Activated CD4-positive, alpha-beta memory T cell treated with anti-CD3 and anti-CD28 coated beads, Interleukin-2, amount 10 ng/mL, durations not matched to agents 7 days and 5 days (primary cell): ENCODE results near the gene GUCY1B1. TPM values are rescaled to one million over a fixed set of nuclear protein-coding genes. Genes with fewer than 3 reads are reported as not detected.

Experiments
- CTCF ChIA-PET: fragments of 350-600 bp; sonication (Branson Sonifier 250); formaldehyde crosslinking; loops from one replicate; lab custom pipeline; 2021; ENCODE audit warnings: antibody characterized with exemption, inconsistent platforms; lab: Charles Lee
- POLR2A ChIA-PET: fragments of 350-600 bp; sonication (Branson Sonifier 250); formaldehyde crosslinking; loops from one replicate; lab custom pipeline; 2021; ENCODE audit warnings: antibody characterized with exemption; lab: Charles Lee
- DNase-seq: peaks from one replicate; pipeline ENCODE4 v3.0.0-alpha.2; 2020
- H3K27ac Mint-ChIP-seq: one replicate; pipeline ENCODE4 v1.8.0; 2021; ENCODE audit warnings: mild to moderate bottlenecking, mixed read lengths
- H3K27me3 Mint-ChIP-seq: one replicate; pipeline ENCODE4 v1.8.0; 2021; ENCODE audit warnings: mixed read lengths
- H3K36me3 Mint-ChIP-seq: one replicate; pipeline ENCODE4 v1.8.0; 2021; ENCODE audit warnings: low read depth, mixed read lengths
- H3K4me1 Mint-ChIP-seq: one replicate; pipeline ENCODE4 v1.8.0; 2021; ENCODE audit warnings: mixed read lengths
- H3K4me3 Mint-ChIP-seq: one replicate; pipeline ENCODE4 v1.8.0; 2021; ENCODE audit warnings: mild to moderate bottlenecking, mixed read lengths
- H3K9me3 Mint-ChIP-seq: one replicate; pipeline ENCODE4 v1.8.0; 2021; ENCODE audit warnings: mixed read lengths
- total RNA-seq, 2 experiments: library from RNA; stranded (reverse); gene quantifications; one replicate each; pipeline ENCODE4 v1.2.3, GENCODE V29; 2021

The GUCY1B1 gene
- total RNA-seq, 2 experiments from 2014 or later = 0.10 TPM; not detected in 1

GRCh38 chr4:155742310-155743015 is 16.4 kb upstream of the GUCY1B1 start:
- POLR2A ChIA-PET = no interaction called here
- Mint-ChIP-seq H3K4me1 (no peaks in the 10 kb centered on the region), H3K27me3 (no peaks in the 10 kb centered on the region)

GRCh38 chr4:155745984-155746383 is 12.8 kb upstream of the GUCY1B1 start:
- no peaks in the 10 kb centered on the region for H3K36me3 Mint-ChIP-seq
- no peak overlapping the region for H3K27ac Mint-ChIP-seq
- CTCF ChIA-PET = interaction anchor here (0.5 kb wide), 1 partner anchor 391 kb away, joined by 3 read pairs; no protein-coding TSS in a partner anchor
- no peak for DNase-seq
- H3K4me1 Mint-ChIP-seq = no peaks in the 10 kb centered on the region
- POLR2A ChIA-PET = no interaction called here
- H3K27me3 Mint-ChIP-seq = no peaks in the 10 kb centered on the region
- H3K4me3 Mint-ChIP-seq = no peak overlapping the region
- H3K9me3 Mint-ChIP-seq = no peaks in the 10 kb centered on the region

More at GRCh38 chr4:155742310-155743015, 16.4 kb upstream of the GUCY1B1 start:
- Mint-ChIP-seq H3K4me3 (no peak overlapping the region), H3K9me3 (no peaks in the 10 kb centered on the region), H3K27ac (no peak overlapping the region), H3K36me3 (no peaks in the 10 kb centered on the region)
- DNase-seq = no peak
- CTCF ChIA-PET = no interaction called here

GRCh38 chr4:155748039-155748438 is 10.8 kb upstream of the GUCY1B1 start:
- ChIA-PET POLR2A (no interaction called here), CTCF (no interaction called here)
- DNase-seq = no peak
- Mint-ChIP-seq H3K27me3 (no peaks in the 10 kb centered on the region), H3K4me3 (no peak overlapping the region), H3K36me3 (no peaks in the 10 kb centered on the region), H3K9me3 (no peaks in the 10 kb centered on the region), H3K4me1 (no peaks in the 10 kb centered on the region), H3K27ac (no peak overlapping the region)

- CTCF ChIA-PET = no interaction called here
- no peak overlapping the region for H3K27ac Mint-ChIP-seq
- H3K4me3 Mint-ChIP-seq = no peak overlapping the region
- H3K27me3 Mint-ChIP-seq = no peaks in the 10 kb centered on the region
- POLR2A ChIA-PET = no interaction called here
- no peak for DNase-seq
- H3K36me3 Mint-ChIP-seq = no peaks in the 10 kb centered on the region
- H3K4me1 Mint-ChIP-seq = no peaks in the 10 kb centered on the region
- no peaks in the 10 kb centered on the region for H3K9me3 Mint-ChIP-seq
Measured at GRCh38 chr4:155749041-155749440, 9.8 kb upstream of the GUCY1B1 start.

GRCh38 chr4:155751569-155751968 is 7.3 kb upstream of the GUCY1B1 start:
- CTCF ChIA-PET = no interaction called here
- POLR2A ChIA-PET = no interaction called here
- no peak overlapping the region for H3K4me3 Mint-ChIP-seq
- no peaks in the 10 kb centered on the region for H3K36me3 Mint-ChIP-seq
- peaks cover 3% of the 10 kb centered on the region for H3K27me3 Mint-ChIP-seq
- DNase-seq = no peak
- H3K4me1 Mint-ChIP-seq = no peaks in the 10 kb centered on the region
- no peak overlapping the region for H3K27ac Mint-ChIP-seq
- H3K9me3 Mint-ChIP-seq = no peaks in the 10 kb centered on the region

- ChIA-PET CTCF (no interaction called here), POLR2A (no interaction called here)
Measured at GRCh38 chr4:155757745-155758265, 1.0 kb upstream of the GUCY1B1 start.

GRCh38 chr4:155759372-155760252 is 791 bp downstream of the GUCY1B1 start:
- Mint-ChIP-seq H3K27ac (no peak overlapping the region), H3K4me3 (no peak overlapping the region), H3K36me3 (no peaks in the 10 kb centered on the region), H3K9me3 (no peaks in the 10 kb centered on the region), H3K4me1 (peaks cover 6% of the 10 kb centered on the region), H3K27me3 (peaks cover 33% of the 10 kb centered on the region)
- DNase-seq = no peak
- POLR2A ChIA-PET = no interaction called here
- CTCF ChIA-PET = no interaction called here

More at GRCh38 chr4:155757745-155758265, 1.0 kb upstream of the GUCY1B1 start:
- Mint-ChIP-seq H3K36me3 (no peaks in the 10 kb centered on the region), H3K9me3 (no peaks in the 10 kb centered on the region), H3K27ac (no peak overlapping the region), H3K4me1 (peaks cover 6% of the 10 kb centered on the region), H3K4me3 (no peak overlapping the region), H3K27me3 (peaks cover 30% of the 10 kb centered on the region)
- no peak for DNase-seq

- peaks cover 30% of the 10 kb centered on the region for H3K27me3 Mint-ChIP-seq
- POLR2A ChIA-PET = no interaction called here
- no peak overlapping the region for H3K4me3 Mint-ChIP-seq
- CTCF ChIA-PET = no interaction called here
- H3K36me3 Mint-ChIP-seq = no peaks in the 10 kb centered on the region
- H3K4me1 Mint-ChIP-seq = peaks cover 6% of the 10 kb centered on the region
- H3K27ac Mint-ChIP-seq = no peak overlapping the region
- H3K9me3 Mint-ChIP-seq = no peaks in the 10 kb centered on the region
- DNase-seq = no peak
Measured at GRCh38 chr4:155761047-155761446, 2.2 kb downstream of the GUCY1B1 start.

GRCh38 chr4:155761916-155762315 is 3.1 kb downstream of the GUCY1B1 start:
- H3K9me3 Mint-ChIP-seq = no peaks in the 10 kb centered on the region
- H3K27me3 Mint-ChIP-seq = peaks cover 29% of the 10 kb centered on the region
- H3K4me3 Mint-ChIP-seq = no peak overlapping the region
- no peak for DNase-seq
- no peak overlapping the region for H3K27ac Mint-ChIP-seq
- H3K4me1 Mint-ChIP-seq = peaks cover 6% of the 10 kb centered on the region
- CTCF ChIA-PET = no interaction called here
- no peaks in the 10 kb centered on the region for H3K36me3 Mint-ChIP-seq
- POLR2A ChIA-PET = no interaction called here

- H3K4me1 Mint-ChIP-seq = peaks cover 6% of the 10 kb centered on the region
- no peaks in the 10 kb centered on the region for H3K36me3 Mint-ChIP-seq
- H3K27ac Mint-ChIP-seq = no peak overlapping the region
- CTCF ChIA-PET = no interaction called here
- H3K4me3 Mint-ChIP-seq = no peak overlapping the region
- H3K9me3 Mint-ChIP-seq = no peaks in the 10 kb centered on the region
- no peak for DNase-seq
- H3K27me3 Mint-ChIP-seq = peaks cover 27% of the 10 kb centered on the region
- POLR2A ChIA-PET = no interaction called here
Measured at GRCh38 chr4:155762334-155762733, 3.5 kb downstream of the GUCY1B1 start.

- H3K4me1 Mint-ChIP-seq = peaks cover 4% of the 10 kb centered on the region
- CTCF ChIA-PET = no interaction called here
- no peaks in the 10 kb centered on the region for H3K9me3 Mint-ChIP-seq
- peaks cover 19% of the 10 kb centered on the region for H3K27me3 Mint-ChIP-seq
- no peaks in the 10 kb centered on the region for H3K36me3 Mint-ChIP-seq
- POLR2A ChIA-PET = no interaction called here
- no peak overlapping the region for H3K27ac Mint-ChIP-seq
- no peak for DNase-seq
- H3K4me3 Mint-ChIP-seq = no peak overlapping the region
Measured at GRCh38 chr4:155763551-155763950, 4.7 kb downstream of the GUCY1B1 start.

GRCh38 chr4:155765149-155765548 is 6.3 kb downstream of the GUCY1B1 start:
- Mint-ChIP-seq H3K4me1 (peaks cover 2% of the 10 kb centered on the region), H3K27ac (no peak overlapping the region), H3K4me3 (no peak overlapping the region), H3K27me3 (peaks cover 16% of the 10 kb centered on the region), H3K9me3 (no peaks in the 10 kb centered on the region), H3K36me3 (no peaks in the 10 kb centered on the region)
- DNase-seq = no peak
- POLR2A ChIA-PET = no interaction called here
- CTCF ChIA-PET = no interaction called here

GRCh38 chr4:155766622-155767021 is 7.8 kb downstream of the GUCY1B1 start:
- Mint-ChIP-seq H3K4me1 (no peaks in the 10 kb centered on the region), H3K27ac (no peak overlapping the region), H3K36me3 (no peaks in the 10 kb centered on the region), H3K9me3 (no peaks in the 10 kb centered on the region), H3K27me3 (peaks cover 9% of the 10 kb centered on the region), H3K4me3 (no peak overlapping the region)
- ChIA-PET CTCF (interaction anchor here (1.0 kb wide), 1 partner anchor 826 kb away, joined by 3 read pairs; no protein-coding TSS in a partner anchor), POLR2A (no interaction called here)
- no peak for DNase-seq
